CD1c-positive myeloid dendritic cell (primary cell): ENCODE results near the gene PGGHG.
"Not testable (repeated sequence)": the region's sequence is repeated elsewhere in the genome, so short reads cannot be mapped to it uniquely, and the experiment has no call there.

ENCODE experiments used
- DNase-seq: peaks from one replicate; pipeline ENCODE4 v3.0.0-alpha.2; 2016; ENCODE audit errors: extremely low spot score

The PGGHG gene

DNA sequence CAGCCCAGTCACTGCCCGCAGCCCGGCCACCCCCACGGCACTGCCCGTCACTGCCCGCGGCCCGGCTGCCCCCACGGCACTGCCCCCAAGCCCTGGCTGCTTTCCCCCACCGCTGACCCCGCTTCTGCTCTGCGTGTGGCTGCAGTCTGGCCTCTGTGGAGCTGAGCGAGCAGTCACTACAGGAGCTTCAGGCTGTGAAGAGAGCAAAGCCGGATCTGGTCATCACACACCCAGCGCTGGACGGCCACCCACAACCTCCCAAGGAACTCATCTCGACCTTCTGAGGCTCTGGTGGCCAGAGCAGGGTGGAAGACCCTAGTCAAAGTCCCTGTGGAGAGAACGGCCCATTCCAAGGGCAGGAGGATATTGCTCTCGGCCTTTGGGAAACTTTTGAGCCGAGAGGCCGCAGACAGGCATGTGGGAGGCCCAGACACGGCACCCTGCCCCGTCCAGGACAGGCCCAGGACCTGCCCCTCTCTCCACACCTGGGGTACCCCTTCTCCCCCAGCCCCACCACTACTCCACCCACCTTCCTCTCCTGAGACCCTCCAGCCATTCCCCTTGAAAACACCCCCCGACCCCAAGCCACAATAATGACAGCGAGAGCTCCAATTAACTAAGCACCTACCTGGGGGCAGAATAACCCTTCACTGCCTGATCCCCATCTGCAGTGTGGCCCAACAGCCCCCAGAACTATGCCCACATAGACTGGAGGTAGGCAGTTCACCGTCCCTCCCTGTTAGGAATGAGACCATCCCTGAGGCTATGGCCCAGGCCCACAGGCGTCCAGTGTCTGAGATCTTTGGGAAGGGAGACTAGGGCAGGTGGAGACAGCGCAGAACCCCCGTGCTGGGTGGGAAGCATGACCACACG is 3.7 kb upstream of the PGGHG start:
- no peak for DNase-seq

DNA sequence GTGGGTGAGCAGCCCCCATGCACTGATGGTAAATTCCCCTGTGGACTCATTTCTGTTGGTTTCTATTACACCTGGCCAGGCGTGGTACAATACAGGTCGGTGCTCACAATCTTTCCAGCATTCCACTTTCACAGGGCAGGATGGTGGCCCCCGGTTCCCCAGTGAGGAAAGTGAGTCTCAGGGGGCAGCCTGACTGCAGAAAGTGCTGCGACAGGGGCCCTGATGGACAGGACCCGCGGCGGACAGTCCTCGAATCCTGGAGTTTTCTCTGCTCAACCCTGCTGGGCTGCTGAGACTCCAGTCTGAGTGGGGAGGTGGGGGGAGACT is 3.1 kb upstream of the PGGHG start:
- DNase-seq, result no peak

DNA sequence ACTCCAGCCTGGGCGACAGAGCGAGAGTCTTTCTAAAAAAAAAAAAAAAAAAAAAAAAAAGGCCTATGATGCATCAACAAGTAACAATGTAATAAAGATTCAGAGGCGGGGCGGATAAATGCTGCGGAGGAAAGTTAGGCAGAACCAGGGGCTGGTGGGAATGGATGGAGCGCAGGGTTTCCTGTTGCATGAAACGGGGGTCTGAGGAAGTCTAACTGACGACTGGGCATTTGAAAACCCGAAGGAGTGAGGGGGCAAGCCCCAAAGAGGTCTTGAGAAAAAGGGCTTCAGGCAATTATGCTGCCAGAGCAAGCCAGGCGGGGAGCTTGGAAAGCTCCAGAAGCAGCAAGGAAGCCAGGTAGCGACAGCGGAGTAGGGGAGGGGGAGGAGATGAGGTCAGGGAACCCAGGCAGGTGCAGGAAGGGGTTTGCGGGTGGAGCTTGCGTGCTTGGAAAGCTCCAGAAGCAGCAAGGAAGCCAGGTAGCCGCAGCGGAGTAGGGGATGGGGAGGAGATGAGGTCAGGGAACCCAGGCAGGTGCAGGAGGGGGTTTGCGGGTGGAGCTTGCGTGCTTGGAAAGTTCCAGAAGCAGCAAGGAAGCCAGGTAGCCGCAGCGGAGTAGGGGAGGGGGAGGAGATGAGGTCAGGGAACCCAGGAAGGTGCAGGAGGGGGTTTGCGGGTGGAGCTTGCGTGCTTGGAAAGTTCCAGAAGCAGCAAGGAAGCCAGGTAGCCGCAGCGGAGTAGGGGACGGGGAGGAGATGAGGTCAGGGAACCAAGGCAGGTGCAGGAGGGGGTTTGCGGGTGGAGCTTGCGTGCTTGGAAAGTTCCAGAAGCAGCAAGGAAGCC is 1.7 kb upstream of the PGGHG start:
- not testable (repeated sequence) for DNase-seq

DNA sequence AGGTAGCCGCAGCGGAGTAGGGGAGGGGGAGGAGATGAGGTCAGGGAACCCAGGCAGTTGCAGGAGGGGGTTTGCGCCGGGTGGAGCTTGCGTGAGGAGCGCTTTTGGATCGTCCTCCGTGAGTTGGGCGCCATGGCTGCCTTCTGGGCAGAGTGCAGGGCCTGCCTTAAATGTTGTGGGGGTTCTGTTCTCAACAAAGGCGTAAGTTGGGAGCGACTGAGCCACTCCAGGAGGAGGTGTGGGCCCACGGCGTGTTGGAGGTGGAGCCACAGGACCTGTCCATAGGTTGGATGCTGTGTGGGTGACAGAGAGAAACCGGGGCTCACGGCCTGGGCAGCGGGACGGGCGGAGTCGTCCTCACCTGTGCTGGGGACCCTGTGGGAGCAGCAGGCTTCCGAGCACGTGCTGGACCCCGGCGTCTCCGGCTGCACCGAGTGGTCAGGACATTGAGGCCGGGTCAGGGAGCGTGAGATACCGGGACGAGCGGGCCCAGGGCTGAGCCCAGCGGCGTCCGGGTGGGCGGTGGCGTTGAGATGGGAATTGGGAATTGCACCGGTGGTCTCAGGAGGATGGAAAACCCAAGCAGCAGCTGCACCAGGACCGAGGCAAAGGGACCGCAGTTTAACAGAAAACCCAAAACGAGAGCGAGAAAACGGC is 977 bp upstream of the PGGHG start:
- no peak for DNase-seq

DNA sequence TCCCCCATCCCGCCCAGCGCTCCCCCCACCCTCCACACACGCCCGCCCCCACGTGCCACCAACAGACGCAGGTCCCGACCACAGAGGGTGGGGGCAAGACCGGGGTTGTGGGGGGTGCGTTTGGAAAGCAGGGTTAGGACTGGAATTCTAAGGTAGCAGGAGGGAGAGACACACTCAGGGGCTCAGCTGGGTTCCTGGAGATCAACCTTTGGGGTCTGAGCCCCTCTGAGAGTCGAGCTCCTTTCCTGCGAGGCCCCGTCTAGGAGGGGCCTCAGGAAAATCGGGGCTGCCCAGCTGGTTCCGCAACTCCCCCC is 429 bp downstream of the PGGHG start:
- no peak for DNase-seq

DNA sequence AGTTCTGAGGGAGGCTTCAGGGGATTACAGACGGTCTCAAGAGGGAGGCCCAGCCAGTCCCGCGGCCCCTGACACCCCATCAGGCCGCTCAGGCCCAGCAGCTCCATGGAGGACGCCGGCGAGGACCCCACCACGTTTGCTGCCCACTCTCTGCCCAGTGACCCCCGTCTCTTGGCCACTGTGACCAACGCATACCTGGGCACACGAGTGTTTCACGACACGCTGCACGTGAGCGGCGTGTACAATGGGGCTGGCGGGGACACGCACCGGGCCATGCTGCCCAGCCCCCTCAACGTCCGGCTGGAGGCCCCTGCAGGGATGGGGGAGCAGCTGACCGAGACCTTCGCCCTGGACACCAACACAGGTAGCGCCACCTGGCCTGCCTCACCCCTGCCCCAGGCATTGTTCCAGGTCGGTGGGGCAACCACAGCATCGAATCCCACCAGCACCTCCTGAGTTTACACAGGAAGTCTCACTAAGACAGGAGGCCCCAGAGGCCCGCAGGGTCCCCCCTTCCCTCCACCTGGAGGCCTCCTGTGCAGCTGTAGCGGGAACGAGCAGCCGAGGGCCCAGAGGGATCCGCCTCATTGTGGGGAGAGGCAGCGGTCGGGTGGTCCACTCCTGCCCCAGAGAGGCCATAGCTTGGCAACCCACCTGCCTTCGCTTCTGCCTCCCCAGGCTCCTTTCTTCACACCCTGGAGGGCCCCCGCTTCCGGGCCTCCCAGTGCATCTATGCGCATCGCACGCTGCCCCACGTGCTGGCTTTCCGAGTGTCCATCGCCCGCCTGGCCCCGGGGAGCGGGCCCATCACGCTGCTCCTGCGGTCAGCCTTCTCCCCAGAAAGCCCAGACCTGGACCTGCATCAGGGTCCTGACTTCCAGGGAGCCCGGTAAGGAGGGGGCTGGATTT is 1.0 kb downstream of the PGGHG start:
- DNase-seq, result no peak

DNA sequence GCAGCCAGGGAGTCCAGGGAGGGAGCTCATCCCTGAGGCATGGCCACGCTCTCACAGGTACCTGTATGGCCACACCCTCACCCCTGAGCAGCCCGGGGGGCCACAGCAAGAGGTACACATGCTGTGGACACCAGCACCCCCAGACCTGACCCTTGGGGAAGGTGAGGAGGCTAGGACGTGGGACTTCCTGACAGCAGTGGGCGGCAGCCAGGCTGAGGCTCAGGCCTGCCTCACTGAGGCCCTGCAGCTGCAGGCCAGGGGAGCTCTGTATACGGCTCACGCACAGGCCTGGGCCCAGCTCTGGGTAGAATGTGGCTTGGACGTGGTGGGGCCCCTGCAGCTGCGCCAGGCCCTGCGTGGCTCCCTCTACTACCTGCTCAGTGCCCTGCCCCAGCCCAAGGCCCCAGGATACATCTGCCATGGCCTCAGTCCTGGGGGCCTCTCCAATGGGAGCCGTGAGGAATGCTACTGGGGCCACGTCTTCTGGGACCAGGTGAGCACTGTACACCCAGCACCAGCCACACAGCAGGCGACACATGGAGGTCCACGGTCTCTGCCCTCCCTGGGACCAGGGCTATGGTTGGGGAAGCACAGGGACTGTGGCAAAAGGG is 1.8 kb downstream of the PGGHG start:
- DNase-seq, result no peak

DNA sequence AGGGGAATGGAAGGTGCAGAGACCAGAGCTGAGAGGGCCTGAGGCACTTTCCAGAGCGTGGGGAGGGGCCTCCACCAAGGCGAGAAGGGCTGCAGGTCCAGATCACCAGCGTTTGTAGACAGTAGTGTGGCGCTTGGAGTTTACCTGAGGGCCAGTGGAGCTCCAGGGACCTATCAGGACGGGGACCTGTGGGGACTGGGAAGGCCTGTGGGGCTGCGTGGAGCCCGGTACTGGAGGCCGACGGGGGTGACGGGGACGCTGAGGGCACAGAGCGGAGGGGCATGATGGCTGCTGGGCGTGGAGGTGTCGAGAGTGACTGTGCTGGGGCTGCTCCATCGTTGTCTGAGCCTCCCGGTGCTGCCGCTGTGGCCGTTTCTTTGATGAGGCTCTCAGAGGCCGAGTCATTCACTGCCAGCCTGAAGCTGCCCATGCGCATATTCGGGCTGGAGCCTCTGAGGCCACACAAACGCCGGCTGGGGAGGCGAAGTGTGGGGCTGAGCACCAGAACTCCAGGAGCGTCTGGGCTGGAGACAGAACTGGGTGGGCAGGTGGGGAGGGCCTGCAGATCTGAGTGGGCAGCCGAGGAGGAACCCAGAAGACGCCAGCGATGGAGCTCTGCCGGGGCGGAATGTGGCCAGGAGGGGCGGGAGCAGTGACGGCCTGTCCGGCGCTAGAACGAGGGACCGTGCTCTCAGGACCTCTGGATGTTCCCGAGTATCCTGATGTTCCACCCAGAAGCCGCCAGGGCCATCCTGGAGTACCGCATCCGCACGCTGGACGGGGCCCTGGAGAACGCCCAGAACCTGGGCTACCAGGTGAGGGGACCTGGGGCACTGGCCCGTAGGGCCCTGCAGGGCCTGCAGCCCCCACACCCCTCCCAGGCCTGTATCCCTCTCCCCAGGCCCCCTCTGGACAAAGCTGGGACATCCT is 2.6 kb downstream of the PGGHG start:
- DNase-seq, result no peak

DNA sequence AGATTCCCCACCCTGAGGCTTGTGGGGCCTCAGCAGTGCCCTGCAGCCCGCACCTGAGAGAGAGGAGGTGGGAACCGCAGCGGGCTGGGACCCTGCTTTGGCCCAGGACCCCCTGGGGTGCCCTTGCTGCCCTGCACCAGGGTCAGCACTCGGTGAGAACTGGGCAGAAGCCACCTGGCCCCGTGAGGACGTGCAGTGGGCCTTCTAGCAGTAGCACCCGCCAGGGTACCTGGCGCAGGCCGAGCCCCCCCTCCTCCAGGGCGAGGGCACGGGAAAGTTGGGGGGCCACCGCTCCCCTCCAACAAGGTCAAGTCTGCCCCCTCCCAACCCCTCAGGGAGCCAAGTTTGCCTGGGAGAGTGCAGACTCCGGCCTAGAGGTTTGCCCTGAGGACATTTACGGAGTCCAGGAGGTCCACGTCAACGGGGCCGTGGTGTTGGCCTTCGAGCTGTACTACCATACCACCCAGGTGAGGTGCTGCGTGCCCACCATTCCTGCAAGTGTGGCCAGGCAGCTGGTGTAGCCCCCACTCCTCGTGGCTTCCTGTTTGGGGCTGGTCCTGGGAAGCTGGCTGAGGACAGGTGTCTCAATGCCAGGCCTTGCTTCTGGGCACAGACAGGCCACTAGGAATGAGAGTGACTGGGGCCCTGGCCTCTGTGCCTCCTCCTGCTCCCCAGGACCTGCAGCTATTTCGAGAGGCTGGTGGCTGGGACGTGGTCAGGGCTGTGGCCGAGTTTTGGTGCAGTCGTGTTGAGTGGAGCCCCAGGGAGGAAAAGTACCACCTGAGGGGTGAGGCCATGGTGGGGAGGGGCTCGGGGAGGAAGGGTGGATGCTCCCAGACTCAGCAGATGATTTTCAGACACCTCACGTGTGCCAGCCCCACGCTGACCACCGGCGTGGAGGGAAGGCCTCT is 3.5 kb downstream of the PGGHG start:
- DNase-seq, result no peak

DNA sequence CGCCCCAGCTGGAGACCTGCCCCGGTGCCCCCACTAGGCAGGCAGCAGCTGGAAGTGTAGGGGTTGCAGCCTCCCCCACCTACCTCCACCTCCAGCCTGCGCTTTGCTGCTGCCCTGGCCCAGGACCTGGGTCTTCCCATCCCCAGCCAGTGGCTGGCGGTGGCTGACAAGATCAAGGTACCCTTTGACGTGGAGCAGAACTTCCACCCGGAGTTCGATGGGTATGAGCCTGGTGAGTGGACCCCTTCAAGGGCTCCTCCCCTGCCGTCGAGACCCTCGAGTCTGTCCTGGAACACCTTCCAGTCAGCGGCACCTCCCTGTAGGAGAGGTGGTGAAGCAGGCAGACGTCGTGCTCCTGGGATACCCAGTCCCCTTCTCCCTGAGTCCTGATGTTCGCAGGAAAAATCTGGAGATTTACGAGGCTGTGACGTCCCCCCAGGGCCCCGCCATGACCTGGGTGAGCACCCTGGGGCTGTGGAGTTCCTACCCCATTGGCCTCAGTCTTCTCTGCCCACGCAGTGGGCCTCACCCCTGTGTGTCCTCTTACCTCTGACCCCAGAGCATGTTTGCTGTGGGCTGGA is 4.4 kb downstream of the PGGHG start:
- DNase-seq, result no peak

DNA sequence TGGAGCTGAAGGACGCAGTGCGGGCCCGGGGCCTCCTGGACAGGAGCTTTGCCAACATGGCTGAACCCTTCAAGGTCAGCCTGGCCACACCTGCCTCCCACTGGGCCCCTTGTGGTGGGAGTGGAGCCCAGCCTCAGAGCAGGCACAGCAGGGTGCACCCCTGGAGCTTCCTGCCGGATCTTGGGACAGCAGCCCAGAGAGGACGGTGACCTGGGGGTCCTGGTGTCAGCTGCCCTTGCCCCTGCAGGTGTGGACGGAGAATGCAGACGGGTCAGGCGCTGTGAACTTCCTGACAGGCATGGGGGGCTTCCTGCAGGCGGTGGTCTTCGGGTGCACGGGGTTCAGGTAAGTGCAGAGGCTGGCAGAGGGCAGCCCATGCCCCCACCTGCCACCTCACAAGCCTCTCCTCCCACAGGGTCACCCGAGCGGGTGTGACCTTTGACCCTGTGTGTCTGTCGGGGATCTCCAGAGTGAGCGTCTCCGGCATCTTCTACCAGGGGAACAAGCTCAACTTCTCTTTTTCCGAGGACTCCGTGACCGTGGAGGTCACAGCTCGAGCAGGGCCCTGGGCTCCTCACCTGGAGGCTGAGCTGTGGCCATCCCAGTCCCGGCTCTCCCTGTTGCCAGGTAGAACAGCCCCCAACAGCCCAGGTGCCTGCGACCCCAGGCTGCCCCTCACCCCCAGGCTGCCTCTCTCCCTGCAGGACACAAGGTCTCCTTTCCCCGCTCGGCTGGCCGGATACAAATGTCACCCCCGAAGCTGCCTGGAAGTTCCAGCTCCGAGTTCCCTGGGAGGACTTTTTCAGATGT is 5.1 kb downstream of the PGGHG start:
- no peak for DNase-seq

DNA sequence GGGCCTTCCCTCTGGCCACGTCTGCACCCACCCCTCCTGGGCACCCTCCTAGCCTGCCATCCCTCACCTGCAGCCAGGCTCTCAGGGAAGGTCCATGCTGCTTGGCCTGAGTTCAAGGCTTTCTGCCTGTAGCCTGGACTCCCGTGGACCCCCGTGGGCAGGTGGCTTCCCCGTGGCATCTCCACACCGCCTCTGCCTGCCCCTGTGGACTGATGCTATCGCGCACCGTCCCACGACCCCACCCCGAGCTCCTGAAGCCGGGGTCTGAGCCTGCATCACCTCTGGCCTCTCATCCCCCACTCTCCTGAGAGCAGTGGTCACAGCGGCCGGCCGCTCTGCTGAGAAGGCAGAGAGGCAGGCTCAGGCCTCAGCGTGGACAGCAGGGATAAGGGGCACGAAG is 5.9 kb downstream of the PGGHG start:
- no peak for DNase-seq

DNA sequence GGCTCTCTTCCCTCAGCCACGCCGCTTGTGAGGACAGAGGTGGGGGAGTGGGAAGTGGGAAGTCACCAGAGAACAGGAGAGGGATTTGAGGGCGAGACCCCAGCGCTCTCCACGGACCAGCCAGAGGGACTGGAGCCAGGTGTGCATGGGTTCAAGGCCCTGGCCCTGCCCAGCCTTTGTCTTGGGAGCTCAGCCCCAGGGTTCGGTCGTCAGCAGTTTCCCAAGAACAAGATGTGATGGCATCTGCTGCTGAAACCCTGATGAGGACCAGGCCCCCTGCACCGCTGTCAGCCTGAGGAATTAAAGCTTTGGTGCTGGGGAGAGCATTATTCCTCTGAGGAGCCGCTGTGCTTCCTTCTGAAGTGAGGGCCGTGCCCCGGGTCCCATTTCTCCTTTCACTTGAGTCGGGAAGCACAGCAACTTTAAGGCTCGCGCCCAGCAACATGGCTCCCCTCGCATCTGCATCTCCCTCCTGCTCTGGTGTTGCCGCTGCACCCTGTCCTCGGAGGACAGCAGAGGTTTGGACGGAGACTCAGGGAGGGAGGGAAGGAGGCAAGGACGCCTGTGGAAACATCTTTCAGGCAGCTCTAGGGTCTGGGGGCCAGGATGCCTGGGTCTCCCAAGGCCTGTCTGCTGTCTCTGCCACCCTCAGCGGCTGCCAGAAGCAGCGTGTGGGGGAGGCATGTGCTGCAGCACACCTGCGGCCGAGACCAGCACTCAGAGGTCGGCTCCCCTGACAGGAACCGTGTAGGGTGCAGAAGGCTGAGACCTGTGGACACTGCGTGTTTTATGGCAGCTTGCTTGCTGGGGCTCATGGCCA is 6.6 kb downstream of the PGGHG start:
- no peak for DNase-seq

DNA sequence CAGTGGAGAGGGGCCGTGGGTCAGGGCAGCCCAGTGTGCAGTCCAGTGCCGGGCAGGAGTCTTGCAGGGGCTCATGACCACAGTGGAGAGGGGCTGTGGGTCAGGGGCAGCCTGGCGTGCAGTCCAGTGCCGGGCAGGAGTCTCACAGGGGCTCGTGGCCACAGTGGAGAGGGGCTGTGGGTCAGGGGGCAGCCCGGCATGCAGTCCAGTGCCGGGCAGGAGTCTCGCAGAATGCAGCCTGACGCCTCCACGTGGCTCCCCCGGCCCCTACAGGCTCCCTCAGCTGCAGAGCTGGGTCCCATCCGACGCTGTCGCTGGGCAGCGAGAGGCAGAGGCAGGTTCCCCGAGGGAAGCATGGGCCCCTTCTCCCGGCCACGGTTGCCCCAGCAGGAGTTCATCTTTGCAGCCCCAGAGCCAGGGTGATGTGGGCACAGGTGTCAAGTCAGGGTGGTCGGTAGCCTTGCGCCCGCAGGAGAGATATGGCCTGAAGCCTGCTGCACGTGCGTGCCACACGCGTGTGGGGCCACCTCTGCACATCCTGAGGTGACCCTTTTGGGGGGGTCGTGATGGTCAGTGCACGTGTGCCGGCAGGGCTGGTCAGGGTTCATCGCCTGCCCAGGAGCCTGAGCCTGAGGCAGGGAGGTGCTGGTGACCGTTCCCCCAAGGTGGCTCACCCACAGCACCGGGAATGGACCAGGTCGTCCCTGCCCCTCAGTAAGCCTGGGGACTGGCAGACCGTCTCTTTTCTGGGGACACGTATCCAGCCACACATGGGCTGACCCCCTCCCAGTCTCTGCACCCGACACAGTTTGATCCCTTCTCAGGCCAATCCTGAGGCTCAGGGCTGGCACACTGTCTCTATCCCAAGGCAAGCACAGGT is 7.5 kb downstream of the PGGHG start:
- DNase-seq, result no peak

DNA sequence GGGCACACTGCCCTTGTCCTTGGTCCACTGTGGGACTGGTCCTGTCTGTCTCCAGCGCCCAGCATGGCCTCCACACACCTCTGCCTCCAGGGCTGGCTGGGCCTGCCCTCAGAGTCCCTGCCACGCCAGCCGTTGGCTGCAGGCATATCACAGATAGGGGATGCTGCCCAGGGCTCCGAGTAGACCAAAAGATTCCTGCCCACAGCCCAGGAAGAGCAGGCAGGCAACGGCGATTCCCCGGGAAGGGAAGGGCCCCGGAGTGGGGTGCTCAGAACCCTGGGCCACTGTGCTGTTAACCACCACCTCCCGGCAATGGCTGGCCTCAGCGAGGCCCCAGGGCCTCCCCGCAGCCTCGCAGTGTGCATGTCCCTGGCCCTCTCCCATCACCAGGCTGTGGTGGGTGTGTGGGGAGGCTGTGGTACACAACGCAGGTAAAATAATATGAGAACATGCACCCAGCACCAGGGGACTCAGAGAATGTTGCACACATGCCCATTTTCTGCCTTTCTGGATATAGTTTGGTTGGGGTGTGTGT is 8.2 kb downstream of the PGGHG start:
- DNase-seq, result no peak
